Astrocyte (in vitro differentiated cells and primary cell): Measurements from ENCODE around the gene FDPS. TPM values are rescaled to one million over a fixed set of nuclear protein-coding genes. Genes with fewer than 3 reads are reported as not detected.

Experiments
- DNase-seq: peaks from one replicate; pipeline ENCODE4 v3.0.0-alpha.2; 2010; ENCODE audit warnings: low read depth
- FAIRE-seq: peaks from 2 replicates; lab custom pipeline; 2011; peaks lifted over from hg19 to GRCh38; lab: Jason Lieb, UNC
- H2AFZ ChIP-seq: 2 replicates; pipeline ENCODE4 v1.6.0; 2012; ENCODE audit warnings: low read depth, low read length, inconsistent platforms
- H3K27ac ChIP-seq: 2 replicates; pipeline ENCODE4 v1.5.1; 2011; ENCODE audit warnings: low read depth, low read length, inconsistent platforms
- H3K27me3 ChIP-seq: 2 replicates; pipeline ENCODE4 v1.6.0; 2011; ENCODE audit warnings: low read length, inconsistent platforms; ENCODE audit not compliant: insufficient read depth
- H3K36me3 ChIP-seq: 2 replicates; pipeline ENCODE4 v1.5.1; 2011; ENCODE audit warnings: low read length, inconsistent platforms; ENCODE audit not compliant: insufficient read depth
- H3K4me1 ChIP-seq: 2 replicates; pipeline ENCODE4 v1.5.1; 2011; ENCODE audit warnings: low read length, inconsistent platforms; ENCODE audit not compliant: insufficient read depth
- H3K4me2 ChIP-seq: 2 replicates; pipeline ENCODE4 v1.6.0; 2012; ENCODE audit warnings: low read length, inconsistent platforms
- H3K4me3 ChIP-seq: 2 replicates; pipeline ENCODE4 v1.5.1; 2011; ENCODE audit warnings: low read depth, mild to moderate bottlenecking, low read length, inconsistent platforms; ENCODE audit not compliant: insufficient read depth
- H3K79me2 ChIP-seq: 2 replicates; pipeline ENCODE4 v1.6.0; 2012; ENCODE audit warnings: mild to moderate bottlenecking, low read length, inconsistent platforms; ENCODE audit not compliant: insufficient read depth
- H3K9ac ChIP-seq: 2 replicates; pipeline ENCODE4 v1.6.0; 2012; ENCODE audit warnings: mild to moderate bottlenecking, low read length, inconsistent platforms
- H3K9me3 ChIP-seq: 2 replicates; pipeline ENCODE4 v1.5.1; 2012; ENCODE audit warnings: low read depth, mild to moderate bottlenecking, low read length, inconsistent platforms; ENCODE audit not compliant: insufficient read depth
- H4K20me1 ChIP-seq: 2 replicates; pipeline ENCODE4 v1.6.0; 2012; ENCODE audit warnings: low read length, inconsistent platforms; ENCODE audit not compliant: insufficient read depth
- H3K27ac Mint-ChIP-seq: one replicate; pipeline ENCODE4 v1.8.0; 2021; ENCODE audit warnings: mild to moderate bottlenecking, mixed read lengths; ENCODE audit not compliant: unreplicated experiment
- H3K27me3 Mint-ChIP-seq: one replicate; pipeline ENCODE4 v1.8.0; 2021; ENCODE audit warnings: low read depth, mixed read lengths; ENCODE audit not compliant: unreplicated experiment
- H3K36me3 Mint-ChIP-seq: one replicate; pipeline ENCODE4 v1.8.0; 2021; ENCODE audit warnings: low read depth, mixed read lengths; ENCODE audit not compliant: unreplicated experiment
- H3K4me1 Mint-ChIP-seq: one replicate; pipeline ENCODE4 v1.8.0; 2021; ENCODE audit warnings: low read depth, mixed read lengths; ENCODE audit not compliant: unreplicated experiment
- H3K4me3 Mint-ChIP-seq: one replicate; pipeline ENCODE4 v1.8.0; 2021; ENCODE audit warnings: mild to moderate bottlenecking, moderate library complexity, mixed read lengths; ENCODE audit not compliant: unreplicated experiment
- H3K9me3 Mint-ChIP-seq: one replicate; pipeline ENCODE4 v1.8.0; 2021; ENCODE audit warnings: mild to moderate bottlenecking, mixed read lengths; ENCODE audit not compliant: unreplicated experiment
- CTCF ChIP-seq: IDR thresholded peaks from 2 replicates; pipeline ENCODE4 v1.5.1; 2011; ENCODE audit warnings: low read depth, mild to moderate bottlenecking, inconsistent platforms, low read length, moderate library complexity; ENCODE audit not compliant: insufficient read depth
- EZH2 ChIP-seq: IDR thresholded peaks from 2 replicates; pipeline ENCODE4 v1.6.1; 2012; ENCODE audit warnings: mild to moderate bottlenecking, low read length, inconsistent platforms; ENCODE audit not compliant: insufficient read depth
- total RNA-seq: library from RNA; stranded (reverse); gene quantifications from 2 replicates; pipeline ENCODE4 v1.2.1, GENCODE V29; 2021

The FDPS gene
- total RNA-seq, 1 donor from 2014 or later, result 217 TPM

GRCh38 chr1:155334962-155335361 lies 26.3 kb downstream of the FDPS start:
- H3K36me3 ChIP-seq, result peaks cover 41% of the 10 kb centered on the region
- no peak overlapping the region for H3K27ac Mint-ChIP-seq

GRCh38 chr1:155339515-155340097 lies 30.9 kb downstream of the FDPS start:
- FAIRE-seq, result no peak
- Histone ChIP-seq H3K27ac (no peak overlapping the region), H3K27me3 (no peaks in the 10 kb centered on the region), H3K36me3 (peaks cover 56% of the 10 kb centered on the region), H3K9me3 (no peaks in the 10 kb centered on the region), H3K4me2 (no peak overlapping the region), H3K79me2 (no peaks in the 10 kb centered on the region), H4K20me1 (no peaks in the 10 kb centered on the region), H3K9ac (no peak overlapping the region), H3K4me3 (no peak overlapping the region), H2AFZ (no peak overlapping the region), H3K4me1 (no peaks in the 10 kb centered on the region)
- TF ChIP-seq EZH2, result no peak
- TF ChIP-seq CTCF, result no peak
- Mint-ChIP-seq H3K36me3 (peaks cover 19% of the 10 kb centered on the region), H3K4me1 (no peaks in the 10 kb centered on the region), H3K27ac (no peak overlapping the region), H3K4me3 (no peak overlapping the region), H3K27me3 (no peaks in the 10 kb centered on the region), H3K9me3 (no peaks in the 10 kb centered on the region)
- no peak for DNase-seq

More at GRCh38 chr1:155334962-155335361, 26.3 kb downstream of the FDPS start:
- no peaks in the 10 kb centered on the region for H3K9me3 Mint-ChIP-seq
- Histone ChIP-seq H3K4me3 (no peak overlapping the region), H3K27me3 (no peaks in the 10 kb centered on the region), H3K4me2 (no peak overlapping the region), H3K79me2 (no peaks in the 10 kb centered on the region), H4K20me1 (no peaks in the 10 kb centered on the region), H3K9ac (no peak overlapping the region), H3K9me3 (no peaks in the 10 kb centered on the region), H2AFZ (no peak overlapping the region), H3K4me1 (no peaks in the 10 kb centered on the region), H3K27ac (no peak overlapping the region)
- no peak overlapping the region for H3K4me3 Mint-ChIP-seq
- H3K27me3 Mint-ChIP-seq, result no peaks in the 10 kb centered on the region
- FAIRE-seq, result no peak
- no peak for DNase-seq
- H3K4me1 Mint-ChIP-seq, result no peaks in the 10 kb centered on the region
- TF ChIP-seq EZH2 (no peak), CTCF (no peak)
- peaks cover 12% of the 10 kb centered on the region for H3K36me3 Mint-ChIP-seq

- H3K79me2 ChIP-seq, result no peaks in the 10 kb centered on the region
- FAIRE-seq (no peak), DNase-seq (no peak)
- Mint-ChIP-seq H3K4me3 (no peak overlapping the region), H3K9me3 (no peaks in the 10 kb centered on the region), H3K27me3 (no peaks in the 10 kb centered on the region), H3K4me1 (no peaks in the 10 kb centered on the region), H3K27ac (no peak overlapping the region), H3K36me3 (peaks cover 19% of the 10 kb centered on the region)
- no peak overlapping the region for H3K27ac ChIP-seq
- H3K4me2 ChIP-seq, result no peak overlapping the region
- no peaks in the 10 kb centered on the region for H3K9me3 ChIP-seq
- H3K4me1 ChIP-seq, result no peaks in the 10 kb centered on the region
- H4K20me1 ChIP-seq, result no peaks in the 10 kb centered on the region
- no peak overlapping the region for H3K4me3 ChIP-seq
- no peaks in the 10 kb centered on the region for H3K27me3 ChIP-seq
- no peak overlapping the region for H2AFZ ChIP-seq
- no peak overlapping the region for H3K9ac ChIP-seq
- peaks cover 60% of the 10 kb centered on the region for H3K36me3 ChIP-seq
- TF ChIP-seq CTCF (no peak), EZH2 (no peak)
Observed at GRCh38 chr1:155342842-155343241, 34.2 kb downstream of the FDPS start.
